Hippocampal formation (tissue), 2 donors: Measurements from ENCODE around the gene ACVRL1.

Experiments
- DNase-seq, 2 donors: peaks; one replicate each; lab custom pipeline; 2025; lab: John Stamatoyannopoulos, UW

Gene ACVRL1

GRCh38 chr12:51917041-51917590, 9.8 kb downstream of the ACVRL1 start:
- no peak for DNase-seq

DNA sequence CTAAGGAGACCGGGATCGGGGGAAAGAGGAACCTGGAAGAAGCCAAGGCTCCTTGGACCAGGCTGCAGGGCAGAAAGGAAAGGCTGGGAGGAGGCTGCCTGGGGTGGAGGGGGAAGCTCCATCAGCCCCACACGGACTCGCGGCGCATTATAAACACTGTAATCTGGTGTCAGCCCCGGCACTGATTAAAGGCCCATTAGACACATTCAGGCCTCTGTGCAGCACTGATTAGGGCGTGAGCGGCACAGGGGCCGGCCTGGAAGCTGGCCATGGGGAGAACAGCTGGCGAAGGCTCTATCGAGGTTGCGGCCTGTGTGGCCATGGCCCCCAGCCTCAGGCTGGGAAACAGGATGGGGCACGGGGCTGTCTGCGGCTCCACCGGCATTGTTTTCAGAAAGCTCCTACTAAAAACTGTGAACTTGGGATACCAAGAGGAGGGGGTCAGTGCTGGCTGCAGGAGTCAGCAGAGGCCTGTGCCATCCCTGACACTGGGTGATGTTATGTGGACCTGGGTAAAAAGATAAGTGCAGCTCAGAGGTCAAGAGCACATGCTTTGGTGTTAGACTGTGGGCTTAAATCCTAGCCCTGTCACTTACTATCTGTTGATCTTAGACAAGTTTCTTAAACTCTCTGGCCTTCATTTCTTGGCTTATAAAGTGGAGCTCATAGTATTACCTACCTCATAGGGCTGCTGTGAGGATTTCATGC, 10.6 kb downstream of the ACVRL1 start:
- DNase-seq, result no peak

- no peak for DNase-seq
Observed at GRCh38 chr12:51920046-51920445, 12.7 kb downstream of the ACVRL1 start.

- no peak for DNase-seq
Observed at GRCh38 chr12:51921017-51921725, 13.9 kb downstream of the ACVRL1 start.

- DNase-seq, result no peak
Observed at GRCh38 chr12:51922146-51922545, 14.8 kb downstream of the ACVRL1 start.

DNA sequence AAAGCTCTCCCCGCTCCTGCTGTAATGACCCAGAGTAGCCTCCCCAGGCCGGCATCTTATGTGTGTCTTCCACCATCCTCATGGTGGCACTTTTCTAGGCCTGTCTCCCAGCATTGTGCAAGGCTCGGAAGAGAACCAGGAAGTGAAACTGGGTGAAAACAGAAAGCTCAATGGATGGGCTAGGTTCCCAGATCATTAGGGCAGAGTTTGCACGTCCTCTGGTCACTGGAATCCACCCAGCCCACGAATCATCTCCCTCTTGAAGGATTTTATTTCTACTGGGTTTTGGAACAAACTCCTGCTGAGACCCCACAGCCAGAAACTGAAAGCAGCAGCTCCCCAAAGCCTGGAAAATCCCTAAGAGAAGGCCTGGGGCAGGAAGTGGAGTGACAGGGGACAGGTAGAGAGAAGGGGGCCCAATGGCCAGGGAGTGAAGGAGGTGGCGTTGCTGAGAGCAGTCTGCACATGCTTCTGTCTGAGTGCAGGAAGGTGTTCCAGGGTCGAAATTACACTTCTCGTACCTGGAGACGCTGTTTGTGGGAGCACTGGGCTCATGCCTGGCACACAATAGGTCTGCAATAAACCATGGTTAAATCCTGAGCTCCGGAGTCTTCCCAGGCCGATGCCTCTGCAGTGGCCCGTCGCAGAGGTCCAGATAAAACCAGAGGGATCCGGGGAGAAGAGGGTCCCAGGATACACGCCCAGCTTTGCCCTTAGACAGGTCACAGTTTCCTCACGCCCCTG, 15.6 kb downstream of the ACVRL1 start:
- DNase-seq, result no peak

- DNase-seq, result no peak
Observed at GRCh38 chr12:51923506-51924365, 16.4 kb downstream of the ACVRL1 start.

DNA sequence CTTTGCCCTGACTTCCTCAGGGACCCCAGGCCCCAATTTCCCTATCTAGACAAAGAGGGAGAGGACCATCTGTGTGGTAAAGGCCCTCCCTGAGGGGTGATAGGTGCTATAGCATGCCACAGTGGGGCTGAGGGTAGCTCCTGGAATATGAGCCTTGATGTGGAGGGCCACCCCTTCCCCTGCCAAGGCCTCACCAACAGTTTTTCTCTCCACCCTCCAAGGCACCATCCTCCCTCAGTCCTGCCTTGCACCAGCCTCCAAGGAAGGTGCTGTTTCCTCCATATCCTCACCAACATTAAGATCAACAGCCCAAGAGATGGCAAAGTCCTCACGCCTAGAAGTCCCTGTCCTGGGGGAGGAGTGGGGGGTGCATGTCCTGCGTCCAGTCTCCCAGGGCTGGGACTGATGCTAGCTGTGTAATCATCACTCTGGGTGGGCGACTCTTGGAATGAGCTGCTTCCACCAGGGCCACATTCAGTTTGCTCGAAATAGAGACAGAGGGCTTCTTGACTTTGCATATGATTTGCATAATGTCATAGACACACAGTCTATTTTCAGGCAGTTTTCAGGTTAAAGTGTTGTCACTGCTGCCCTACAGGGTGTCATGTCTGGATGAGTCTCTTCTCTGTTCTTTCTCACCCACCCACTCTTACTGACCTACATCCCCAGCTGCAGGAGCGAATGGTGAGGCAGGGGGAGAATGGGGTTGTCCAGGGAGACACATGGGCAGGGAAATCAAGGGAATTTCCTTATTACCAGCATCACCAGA, 17.4 kb downstream of the ACVRL1 start:
- DNase-seq, result no peak

DNA sequence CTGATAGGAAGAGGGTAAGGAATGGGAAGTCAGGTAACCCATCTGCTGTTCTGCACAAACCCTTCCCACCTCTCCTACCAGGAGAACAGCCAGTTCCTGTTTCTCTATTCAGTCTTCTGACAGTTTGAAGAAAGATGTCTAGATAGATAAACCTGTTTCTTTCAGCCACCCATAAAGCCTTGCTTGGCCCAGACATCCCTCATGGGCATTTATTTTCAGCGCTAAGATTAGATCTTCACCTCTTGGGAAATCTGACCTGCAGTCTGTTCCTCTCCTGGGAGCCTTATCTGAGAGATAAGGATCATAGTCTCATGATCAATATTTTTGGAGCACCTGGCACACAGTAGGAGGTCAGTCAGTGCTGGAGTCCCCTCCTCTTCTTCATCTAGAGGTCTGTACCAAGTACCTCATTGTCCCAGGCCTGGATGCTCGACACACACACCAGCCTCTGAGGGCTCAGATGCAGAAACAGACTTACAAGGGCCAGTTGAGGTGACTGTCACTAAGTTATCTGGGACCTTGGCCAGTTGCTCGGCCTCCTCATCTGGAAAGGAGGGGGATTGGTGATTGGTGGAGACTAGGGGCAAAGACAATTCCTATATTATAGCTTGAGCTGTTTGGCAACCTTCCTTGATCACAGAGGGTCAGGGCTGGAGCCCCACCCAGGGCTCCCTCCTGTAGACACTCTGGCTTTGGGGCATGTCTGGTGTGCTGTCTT, 18.2 kb downstream of the ACVRL1 start:
- DNase-seq, result no peak

- DNase-seq, result no peak
Observed at GRCh38 chr12:51926064-51926632, 18.8 kb downstream of the ACVRL1 start.

DNA sequence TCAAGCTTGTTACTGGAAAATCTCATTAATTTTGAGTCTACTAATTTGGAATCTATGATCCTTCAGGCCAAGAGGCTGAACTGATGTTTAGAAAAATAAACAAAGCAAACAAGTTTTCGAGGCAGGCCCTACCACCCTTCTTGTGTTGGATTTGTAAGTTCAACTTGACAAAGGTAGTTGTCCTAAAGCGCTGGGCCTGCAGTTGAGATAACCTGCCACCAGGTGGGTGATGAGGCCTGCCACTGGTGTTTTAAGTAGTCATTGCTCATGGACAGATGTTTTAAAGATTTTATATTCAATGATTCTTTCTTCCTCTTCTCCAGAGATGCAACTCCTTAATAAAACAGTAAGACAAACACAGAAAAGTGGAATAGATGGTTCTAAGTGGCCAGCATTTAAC, 19.4 kb downstream of the ACVRL1 start:
- no peak for DNase-seq

- no peak for DNase-seq
Observed at GRCh38 chr12:51932218-51933076, 25.1 kb downstream of the ACVRL1 start.

GRCh38 chr12:51934080-51934479, 26.8 kb downstream of the ACVRL1 start:
- no peak for DNase-seq

- DNase-seq, result no peak
Observed at GRCh38 chr12:51937926-51938325, 30.6 kb downstream of the ACVRL1 start.

- DNase-seq, result no peak
Observed at GRCh38 chr12:51938726-51939125, 31.4 kb downstream of the ACVRL1 start.

- DNase-seq, result no peak
Observed at GRCh38 chr12:51941011-51941581, 33.8 kb downstream of the ACVRL1 start.

GRCh38 chr12:51941604-51942003, 34.3 kb downstream of the ACVRL1 start:
- DNase-seq, result no peak

- no peak for DNase-seq
Observed at GRCh38 chr12:51942056-51942455, 34.8 kb downstream of the ACVRL1 start.
